GM08714 (cell line): ENCODE data around the gene LRRC42.
"Not testable (repeated sequence)": the region's sequence is repeated elsewhere in the genome, so short reads cannot be mapped to it uniquely, and the experiment has no call there.

Experiments
- H3K4me3 ChIP-seq: fragments of 200-500 bp; sonication (Bioruptor generic); 2 replicates; pipeline ENCODE4 v1.5.1; 2014; ENCODE audit warnings: mild to moderate bottlenecking, low read length, inconsistent platforms
- ZNF274 ChIP-seq: IDR thresholded peaks from 2 replicates; pipeline ENCODE4 v1.6.1; 2012; ENCODE audit warnings: mild to moderate bottlenecking, low read depth, low read length

LRRC42 gene

DNA sequence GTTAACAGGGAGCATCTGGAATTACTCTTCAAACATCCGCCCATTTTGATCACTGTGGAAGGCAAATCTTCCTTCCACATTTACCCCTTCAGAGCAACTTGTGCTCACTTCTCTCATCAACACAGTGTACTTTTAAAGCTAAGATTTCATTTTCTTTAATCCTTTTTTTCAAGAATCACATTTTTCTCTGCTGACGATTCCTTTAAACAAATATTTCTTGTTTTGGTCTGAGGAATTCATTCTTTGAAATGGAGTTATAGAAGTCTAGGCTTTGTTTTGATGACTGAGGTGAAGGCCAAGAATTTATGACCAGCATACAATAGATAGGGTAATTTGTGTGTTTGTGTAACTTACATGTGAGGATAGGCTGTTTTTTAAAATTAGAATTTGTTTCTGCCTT is 25.6 kb downstream of the LRRC42 start:
- no peak for TF ChIP-seq ZNF274
- H3K4me3 ChIP-seq, result no peak overlapping the region

DNA sequence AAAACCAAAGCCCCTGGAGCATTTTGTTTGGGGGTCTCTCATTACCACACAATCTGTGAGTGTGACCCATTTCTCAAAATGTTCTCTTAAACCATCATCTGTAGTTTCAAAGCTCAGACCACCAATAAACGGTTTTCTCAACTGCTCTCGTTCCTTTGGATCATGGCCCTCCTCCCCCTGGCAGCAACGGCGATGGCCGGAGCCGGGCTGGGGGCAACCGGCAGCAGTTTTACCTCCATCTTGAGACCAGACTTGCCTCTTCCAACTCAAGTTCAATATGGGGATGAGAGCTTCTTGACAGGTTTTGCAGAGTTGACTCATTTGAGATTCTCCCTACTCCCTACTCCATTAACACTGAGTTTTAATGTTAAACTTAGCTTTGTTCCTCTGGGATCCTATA is 29.7 kb downstream of the LRRC42 start:
- H3K4me3 ChIP-seq, result no peak overlapping the region

DNA sequence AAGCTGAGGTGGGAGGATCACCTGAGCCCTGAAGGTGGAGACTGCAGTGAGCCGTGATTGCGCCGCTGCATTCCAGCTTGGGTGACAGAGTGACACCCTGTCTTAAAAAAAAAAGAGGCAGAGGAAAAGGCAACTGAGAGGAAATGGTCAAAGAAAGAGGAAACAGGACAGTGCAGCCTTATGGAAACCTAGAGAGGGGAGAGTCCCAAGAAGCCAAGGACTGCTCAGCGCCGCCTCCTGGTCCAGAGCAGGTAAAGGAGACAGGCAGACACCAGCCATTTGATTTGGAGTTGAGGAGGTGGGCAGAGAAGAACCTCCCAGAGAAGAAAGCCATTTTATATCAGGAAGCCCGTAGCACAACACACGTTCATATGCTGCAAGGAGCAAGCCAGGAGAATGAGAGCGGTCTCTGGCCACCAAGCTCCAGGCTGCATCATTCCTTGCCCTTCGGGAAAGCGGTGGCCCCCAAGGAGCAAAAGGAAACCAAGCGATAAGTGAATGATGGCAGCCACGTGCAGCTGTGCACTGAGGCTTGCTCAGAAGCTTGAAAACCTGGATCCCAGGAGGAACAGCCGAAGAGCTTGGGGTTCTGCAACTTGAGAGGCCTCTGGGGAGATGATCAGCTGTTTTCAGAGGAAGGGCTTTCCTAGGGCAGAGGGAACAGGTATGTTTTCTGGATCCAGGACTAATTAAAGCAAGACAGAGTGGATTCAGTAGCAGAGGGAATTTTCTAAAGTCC is 33.7 kb downstream of the LRRC42 start:
- TF ChIP-seq ZNF274, result no peak
- H3K4me3 ChIP-seq, result no peak overlapping the region

More for the DNA sequence above, 29.7 kb downstream of the LRRC42 start:
- TF ChIP-seq ZNF274, result no peak

DNA sequence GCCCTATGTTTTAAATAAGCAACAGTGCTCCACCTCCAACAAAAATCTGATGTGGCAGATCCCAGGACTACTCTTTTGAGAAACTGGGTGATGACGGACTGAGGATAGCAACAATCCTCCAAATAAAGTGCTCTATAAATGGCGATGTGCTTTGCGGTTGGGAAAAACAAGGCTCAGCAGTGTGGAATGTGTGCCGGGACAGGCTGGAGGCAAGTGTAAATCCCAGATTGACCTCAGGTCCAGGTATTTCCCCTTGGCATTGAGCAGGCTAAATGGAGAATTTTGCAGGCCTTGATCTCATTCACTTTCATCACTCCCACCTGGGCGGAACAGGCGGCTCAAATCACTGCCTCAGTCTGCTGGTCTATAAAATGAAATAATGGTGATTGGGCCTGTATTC is 35.1 kb downstream of the LRRC42 start:
- TF ChIP-seq ZNF274, result no peak
- H3K4me3 ChIP-seq, result no peak overlapping the region

DNA sequence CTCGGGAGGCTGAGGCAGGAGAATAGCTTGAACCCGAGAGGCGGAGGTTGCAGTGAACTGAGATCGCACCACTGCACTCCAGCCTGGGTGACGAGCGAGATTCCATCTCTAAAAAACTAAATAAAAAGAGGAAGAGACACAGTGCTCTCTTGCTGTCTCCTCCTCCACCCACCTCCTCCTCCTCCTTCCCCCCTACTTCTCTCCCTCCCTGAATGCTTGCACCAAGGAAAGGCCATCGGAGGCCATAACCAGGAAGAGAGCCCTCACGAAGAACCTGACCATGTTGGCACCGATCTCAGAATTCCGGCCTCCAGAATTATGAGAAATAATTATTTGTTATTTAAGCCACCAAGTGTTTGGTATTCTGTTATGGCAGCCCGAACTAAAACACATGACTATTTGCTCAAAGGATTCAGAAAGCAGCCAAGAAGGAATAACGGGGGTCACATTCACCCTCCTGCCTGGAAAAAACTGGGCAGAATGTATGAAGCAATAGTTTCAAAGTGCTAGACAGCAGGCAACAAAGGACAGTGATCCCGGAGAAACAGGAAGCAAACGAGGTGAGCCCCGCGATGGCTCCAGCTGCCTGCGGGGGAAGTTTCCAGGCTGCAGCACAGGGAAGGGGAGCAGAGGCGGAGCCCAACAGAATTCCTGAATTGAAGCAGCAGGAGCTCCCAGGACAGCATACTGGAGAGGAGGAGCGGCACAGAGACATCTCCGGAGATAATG is 36.0 kb downstream of the LRRC42 start:
- no peak for TF ChIP-seq ZNF274
- H3K4me3 ChIP-seq, result no peak overlapping the region

DNA sequence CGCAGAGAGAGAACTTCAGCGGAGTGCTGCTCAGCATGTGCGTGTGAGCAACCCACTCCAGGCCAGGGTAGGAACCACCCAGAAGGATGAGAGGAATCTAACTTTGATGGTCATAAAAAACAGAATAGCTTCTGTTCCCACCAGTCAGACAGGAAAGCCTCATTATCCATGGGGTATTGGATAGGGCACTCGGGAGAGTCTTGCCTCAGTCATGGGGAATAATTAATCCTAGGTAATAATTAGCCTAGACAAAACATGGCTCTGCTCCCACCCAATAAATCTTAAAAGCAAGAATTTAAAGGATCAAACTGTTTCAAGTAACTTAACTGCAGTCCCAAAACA is 36.6 kb downstream of the LRRC42 start:
- no peak for TF ChIP-seq ZNF274
- H3K4me3 ChIP-seq, result no peak overlapping the region

DNA sequence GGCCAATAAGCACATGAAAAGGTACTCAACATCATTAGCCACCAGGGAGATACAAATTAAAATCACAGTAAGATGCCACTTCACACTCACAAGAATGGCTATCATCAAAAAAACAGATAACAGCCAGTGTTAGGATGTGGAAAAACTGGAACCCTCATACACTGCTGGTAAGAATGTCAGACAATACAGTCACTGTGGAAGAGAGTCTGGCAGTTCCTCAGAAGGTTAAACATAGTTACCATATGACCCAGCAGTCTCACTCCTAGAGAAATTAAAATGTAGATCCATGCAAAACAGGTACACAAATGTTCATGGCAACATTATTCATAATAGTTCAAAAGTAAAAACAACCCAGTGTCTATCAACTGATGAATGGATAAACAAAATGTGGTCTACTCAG is 38.6 kb downstream of the LRRC42 start:
- no peak for TF ChIP-seq ZNF274
- H3K4me3 ChIP-seq, result no peak overlapping the region

DNA sequence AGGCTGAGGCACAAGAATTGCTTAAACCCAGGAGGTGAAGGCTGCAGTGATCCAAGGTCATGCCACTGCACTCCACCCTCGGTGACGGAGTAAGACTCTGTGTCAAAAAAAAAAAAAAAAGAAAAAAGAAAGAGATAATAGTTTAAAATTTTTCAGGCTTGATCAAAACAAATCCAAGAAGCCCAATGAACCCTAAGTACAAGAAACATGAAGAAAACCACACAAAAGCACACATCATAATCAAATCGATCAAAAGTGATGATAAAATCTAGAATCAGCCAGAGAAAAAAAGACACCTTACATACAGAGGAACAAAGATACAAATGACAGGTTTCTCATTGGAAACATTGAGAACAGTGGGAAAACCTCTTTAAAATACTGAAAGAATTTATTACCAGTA is 40.3 kb downstream of the LRRC42 start:
- TF ChIP-seq ZNF274, result no peak
- H3K4me3 ChIP-seq, result no peak overlapping the region

DNA sequence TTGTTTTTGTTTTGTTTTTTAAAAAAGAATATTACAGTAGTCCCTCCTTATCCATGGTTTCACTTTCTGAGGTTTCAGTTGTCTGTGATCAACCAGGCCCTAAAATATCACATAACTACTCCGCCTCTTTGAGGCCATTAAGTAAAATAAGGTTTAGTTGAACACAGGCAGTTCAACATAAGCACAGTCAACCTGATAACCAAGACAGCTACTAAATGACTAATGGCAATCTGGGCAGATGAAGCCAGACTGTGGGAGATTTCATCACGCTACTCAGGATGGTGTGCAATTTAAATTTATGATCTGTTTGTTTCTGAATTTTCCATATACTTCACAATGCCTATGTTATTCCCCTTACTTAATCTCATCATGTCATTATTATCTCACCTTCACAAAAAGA is 41.7 kb downstream of the LRRC42 start:
- no peak for TF ChIP-seq ZNF274
- no peak overlapping the region for H3K4me3 ChIP-seq

DNA sequence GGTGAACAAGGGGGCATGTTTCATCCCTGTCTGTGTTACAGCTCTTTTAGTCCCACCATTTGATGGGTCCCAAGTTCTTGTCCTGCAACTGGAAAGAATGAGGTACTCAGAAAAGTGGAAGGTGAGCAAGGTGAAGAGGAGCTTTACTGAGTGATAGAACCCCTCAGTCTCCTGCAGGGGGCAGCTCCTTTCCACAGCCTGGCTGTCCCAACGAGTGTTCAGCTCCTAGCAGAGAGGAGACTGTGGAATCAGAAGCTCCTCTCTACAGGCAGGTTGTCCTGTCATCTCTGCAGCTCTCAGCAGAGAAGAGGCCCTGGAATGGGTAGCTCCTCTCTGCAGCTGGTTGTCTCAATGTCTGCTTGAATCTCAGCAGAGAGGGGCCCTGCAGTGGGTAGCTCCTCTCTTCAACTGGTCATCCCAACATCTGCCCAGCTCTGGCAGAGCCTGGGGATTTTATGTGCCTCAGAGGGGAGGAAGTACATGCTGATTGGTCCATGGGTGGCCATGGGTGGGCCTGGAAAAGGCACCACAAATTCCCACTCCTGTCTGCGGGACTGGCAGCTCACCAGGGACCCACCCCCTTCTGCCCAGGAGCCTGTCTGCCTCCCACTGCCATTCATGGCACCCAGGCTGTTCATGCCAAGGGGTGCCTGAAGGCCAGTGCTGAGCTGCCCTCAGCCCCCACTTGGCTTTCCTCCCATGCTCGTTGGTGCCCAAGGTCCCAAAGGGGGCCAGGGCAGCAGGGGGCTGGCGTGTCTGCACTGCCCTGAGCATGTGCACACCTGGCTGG is 46.1 kb downstream of the LRRC42 start:
- H3K4me3 ChIP-seq, result no peak overlapping the region
- TF ChIP-seq ZNF274, result no peak

DNA sequence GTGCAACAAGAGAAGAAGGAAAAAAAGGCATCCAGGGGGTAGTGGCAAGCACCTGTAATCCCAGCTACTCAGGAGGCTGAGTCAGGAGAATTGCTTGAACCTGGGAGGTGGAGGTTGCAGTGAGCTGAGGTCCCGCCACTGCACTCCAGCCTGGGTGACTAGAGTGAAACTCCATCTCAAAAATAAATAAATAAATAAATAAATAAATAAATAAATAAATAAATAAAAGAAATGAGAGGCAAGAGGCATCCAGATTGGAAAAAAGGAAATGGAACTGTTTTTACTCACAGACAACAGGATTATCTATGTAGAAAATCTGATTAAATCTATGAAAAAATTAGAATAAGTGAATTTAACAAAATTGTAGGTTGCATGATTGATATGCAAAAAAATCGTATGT is 48.4 kb downstream of the LRRC42 start:
- H3K4me3 ChIP-seq, result not testable (repeated sequence)

DNA sequence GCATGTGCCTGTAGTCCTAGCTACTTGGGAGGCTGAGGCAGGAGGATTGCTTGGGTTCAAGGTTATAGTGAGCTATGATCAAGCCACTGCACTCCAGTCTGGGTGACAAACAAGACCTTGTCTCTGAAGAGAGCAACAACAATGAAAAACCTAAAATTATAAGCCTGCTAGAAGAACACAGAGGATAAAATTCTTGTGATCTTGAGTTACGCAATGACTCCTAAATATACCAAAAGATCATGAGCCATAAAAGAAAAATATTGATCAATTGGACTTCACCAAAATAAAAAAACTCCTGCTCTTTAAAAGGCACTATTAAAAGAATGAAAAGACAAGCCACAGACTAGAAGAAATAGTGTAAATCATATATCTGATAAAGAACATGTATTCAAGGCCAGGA is 49.5 kb downstream of the LRRC42 start:
- no peak for TF ChIP-seq ZNF274
- no peak overlapping the region for H3K4me3 ChIP-seq

DNA sequence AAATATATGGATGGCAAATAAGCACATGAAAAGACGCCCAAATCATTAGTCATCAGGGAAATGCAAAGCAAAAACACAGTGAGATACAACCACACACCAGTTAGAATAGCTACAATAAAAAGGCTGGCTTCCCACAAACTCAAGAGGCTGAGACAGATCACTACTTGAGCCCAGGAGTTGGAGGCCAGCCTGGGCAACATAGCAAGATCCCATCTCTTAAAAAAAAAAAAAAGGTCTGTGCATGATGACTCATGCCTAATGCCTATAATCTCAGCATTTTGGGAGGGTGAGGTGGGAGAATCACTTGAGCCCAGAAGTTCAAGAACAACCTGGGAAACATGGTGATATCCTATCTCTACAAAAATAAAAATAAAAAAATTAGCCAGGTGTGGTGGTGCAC is 52.1 kb downstream of the LRRC42 start:
- TF ChIP-seq ZNF274, result no peak

DNA sequence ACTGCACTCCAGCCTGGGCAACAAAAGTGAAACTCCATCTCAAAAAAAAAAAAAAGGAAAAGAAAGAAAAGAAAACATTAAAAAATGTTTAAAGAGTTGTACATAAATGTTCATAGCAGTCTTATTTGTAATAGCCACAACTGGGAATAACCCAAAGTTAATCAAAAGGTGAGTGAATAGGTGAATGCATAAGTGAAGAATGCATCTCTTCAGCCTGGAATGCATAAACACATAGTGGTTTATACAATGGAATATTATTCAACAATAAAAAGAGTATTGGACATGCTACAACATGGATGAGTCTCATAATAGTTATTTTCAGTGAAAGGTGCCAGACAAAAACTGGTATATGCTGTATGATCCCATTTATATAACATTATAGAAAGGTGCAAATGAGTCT is 53.8 kb downstream of the LRRC42 start:
- TF ChIP-seq ZNF274, result no peak
- H3K4me3 ChIP-seq, result no peak overlapping the region

More for the DNA sequence above, 52.1 kb downstream of the LRRC42 start:
- no peak overlapping the region for H3K4me3 ChIP-seq

DNA sequence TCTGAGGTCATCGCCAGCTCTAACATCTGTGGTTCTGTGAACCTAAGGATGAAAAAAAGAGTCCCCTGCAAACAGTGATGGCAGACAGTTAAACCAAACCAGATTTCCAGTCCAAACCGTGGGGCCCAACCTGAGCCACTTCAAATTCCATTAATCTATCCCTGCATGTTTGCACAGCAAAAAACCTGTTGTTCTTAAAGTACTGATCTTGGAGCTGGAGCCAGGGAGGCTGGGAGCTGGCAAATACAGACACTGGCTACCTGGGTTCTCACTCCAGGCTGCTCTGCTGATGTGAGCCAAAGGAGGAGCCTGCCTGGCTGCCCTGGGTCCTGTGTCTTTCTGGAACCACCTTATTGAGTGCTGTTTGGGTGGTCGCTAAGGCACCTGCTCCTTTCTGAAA is 55.4 kb downstream of the LRRC42 start:
- TF ChIP-seq ZNF274, result no peak
- H3K4me3 ChIP-seq, result no peak overlapping the region
